ENCODE measurements around the gene KIAA1328.

DNA sequence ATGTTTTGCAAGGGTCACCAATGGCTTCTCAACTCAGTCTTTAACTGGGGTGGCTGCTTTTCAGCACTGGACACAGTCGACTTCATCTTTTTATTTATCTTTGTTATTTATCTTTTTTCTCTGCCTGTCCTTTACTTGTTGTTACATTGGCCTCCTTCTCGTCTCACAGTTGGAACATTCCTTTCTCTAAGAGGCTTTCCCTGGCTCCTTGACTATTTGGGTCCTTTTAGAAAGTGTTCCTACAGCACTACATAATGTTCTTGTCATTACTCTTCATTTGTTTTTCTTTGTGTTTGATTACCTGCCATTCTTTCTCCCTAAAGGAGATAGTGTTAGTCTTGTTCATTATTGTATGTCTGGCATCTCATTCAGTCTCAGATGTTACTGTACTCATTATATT is 122.0 kb downstream of the KIAA1328 start:
- TF ChIP-seq POLR2AphosphoS5 (IDR thresholded peaks at IDR 0.05; ENCODE audit: control insufficient read depth, insufficient read depth, low read depth, low read length) (no peak), SETDB1 (IDR thresholded peaks at IDR 0.05; ENCODE audit: low read length) (no peak), ZNF282 (CRISPR knock-in tag; IDR thresholded peaks at IDR 0.05) (no peak), NFIC (IDR thresholded peaks at IDR 0.05) (no peak), EP300 (IDR thresholded peaks at IDR 0.05; ENCODE audit: low read length) (no peak), SMARCB1 (IDR thresholded peaks at IDR 0.05; ENCODE audit: insufficient read length, low read depth) (no peak), ZNF23 (CRISPR knock-in tag; IDR thresholded peaks at IDR 0.05) (no peak), RHOXF2B (CRISPR knock-in tag; conservative IDR thresholded peaks at IDR 0.05) (no peak), MYNN (IDR thresholded peaks at IDR 0.05) (no peak), MYNN (CRISPR knock-in tag; IDR thresholded peaks at IDR 0.05) (no peak), FOXP1 (CRISPR knock-in tag; IDR thresholded peaks at IDR 0.05) (no peak), ZNF134 (CRISPR knock-in tag; conservative IDR thresholded peaks at IDR 0.05) (no peak), SMARCC2 (IDR thresholded peaks at IDR 0.05; ENCODE audit: low read depth) (no peak), POLR2A (conservative IDR thresholded peaks at IDR 0.05) (no peak)
- TF ChIP-seq, protein P1, sequence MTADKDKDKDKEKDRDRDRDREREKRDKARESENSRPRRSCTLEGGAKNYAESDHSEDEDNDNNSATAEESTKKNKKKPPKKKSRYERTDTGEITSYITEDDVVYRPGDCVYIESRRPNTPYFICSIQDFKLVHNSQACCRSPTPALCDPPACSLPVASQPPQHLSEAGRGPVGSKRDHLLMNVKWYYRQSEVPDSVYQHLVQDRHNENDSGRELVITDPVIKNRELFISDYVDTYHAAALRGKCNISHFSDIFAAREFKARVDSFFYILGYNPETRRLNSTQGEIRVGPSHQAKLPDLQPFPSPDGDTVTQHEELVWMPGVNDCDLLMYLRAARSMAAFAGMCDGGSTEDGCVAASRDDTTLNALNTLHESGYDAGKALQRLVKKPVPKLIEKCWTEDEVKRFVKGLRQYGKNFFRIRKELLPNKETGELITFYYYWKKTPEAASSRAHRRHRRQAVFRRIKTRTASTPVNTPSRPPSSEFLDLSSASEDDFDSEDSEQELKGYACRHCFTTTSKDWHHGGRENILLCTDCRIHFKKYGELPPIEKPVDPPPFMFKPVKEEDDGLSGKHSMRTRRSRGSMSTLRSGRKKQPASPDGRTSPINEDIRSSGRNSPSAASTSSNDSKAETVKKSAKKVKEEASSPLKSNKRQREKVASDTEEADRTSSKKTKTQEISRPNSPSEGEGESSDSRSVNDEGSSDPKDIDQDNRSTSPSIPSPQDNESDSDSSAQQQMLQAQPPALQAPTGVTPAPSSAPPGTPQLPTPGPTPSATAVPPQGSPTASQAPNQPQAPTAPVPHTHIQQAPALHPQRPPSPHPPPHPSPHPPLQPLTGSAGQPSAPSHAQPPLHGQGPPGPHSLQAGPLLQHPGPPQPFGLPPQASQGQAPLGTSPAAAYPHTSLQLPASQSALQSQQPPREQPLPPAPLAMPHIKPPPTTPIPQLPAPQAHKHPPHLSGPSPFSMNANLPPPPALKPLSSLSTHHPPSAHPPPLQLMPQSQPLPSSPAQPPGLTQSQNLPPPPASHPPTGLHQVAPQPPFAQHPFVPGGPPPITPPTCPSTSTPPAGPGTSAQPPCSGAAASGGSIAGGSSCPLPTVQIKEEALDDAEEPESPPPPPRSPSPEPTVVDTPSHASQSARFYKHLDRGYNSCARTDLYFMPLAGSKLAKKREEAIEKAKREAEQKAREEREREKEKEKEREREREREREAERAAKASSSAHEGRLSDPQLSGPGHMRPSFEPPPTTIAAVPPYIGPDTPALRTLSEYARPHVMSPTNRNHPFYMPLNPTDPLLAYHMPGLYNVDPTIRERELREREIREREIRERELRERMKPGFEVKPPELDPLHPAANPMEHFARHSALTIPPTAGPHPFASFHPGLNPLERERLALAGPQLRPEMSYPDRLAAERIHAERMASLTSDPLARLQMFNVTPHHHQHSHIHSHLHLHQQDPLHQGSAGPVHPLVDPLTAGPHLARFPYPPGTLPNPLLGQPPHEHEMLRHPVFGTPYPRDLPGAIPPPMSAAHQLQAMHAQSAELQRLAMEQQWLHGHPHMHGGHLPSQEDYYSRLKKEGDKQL (CRISPR knock-in tag; IDR thresholded peaks at IDR 0.05; ENCODE audit: borderline replicate concordance): no peak

All from K562 (cell line).